ENCODE results near the gene LTB4R2. TPM values are rescaled to one million over a fixed set of nuclear protein-coding genes. Genes with fewer than 3 reads are reported as not detected.

LTB4R2 gene
- total and polyA plus RNA-seq, 4 donors = 1.4 to 3.6 (median 2.9) TPM

GRCh38 chr14:24267516-24267915, 42.4 kb upstream of the LTB4R2 start:
- 89% methylated on average over 9 of the region's 9 CpGs for WGBS (ENCODE audit: insufficient coverage)
- Histone ChIP-seq H3K4me3 (ENCODE audit: low read depth, low read length) (no peak overlapping the region), H3K9me3 (ENCODE audit: control insufficient read depth, insufficient read depth, low read length) (no peaks in the 10 kb centered on the region), H3K36me3 (ENCODE audit: control insufficient read depth, insufficient read depth, low read length) (peaks cover 65% of the 10 kb centered on the region), H3K27me3 (ENCODE audit: control insufficient read depth, insufficient read depth, low read length) (no peaks in the 10 kb centered on the region), H3K4me1 (ENCODE audit: control insufficient read depth, insufficient read depth, low read length) (peaks cover 6% of the 10 kb centered on the region), H3K27ac (ENCODE audit: low read depth, low read length) (no peak overlapping the region)
- no peak for DNase-seq (ENCODE audit: low read depth in 4 of 6, low spot score in 6 of 6)

GRCh38 chr14:24268225-24268624, 41.7 kb upstream of the LTB4R2 start:
- no peak overlapping the region for H3K27ac ChIP-seq (ENCODE audit: low read depth, low read length)
- H3K9me3 ChIP-seq (ENCODE audit: control insufficient read depth, insufficient read depth, low read length) = no peaks in the 10 kb centered on the region
- peaks cover 6% of the 10 kb centered on the region for H3K4me1 ChIP-seq (ENCODE audit: control insufficient read depth, insufficient read depth, low read length)
- peaks cover 60% of the 10 kb centered on the region for H3K36me3 ChIP-seq (ENCODE audit: control insufficient read depth, insufficient read depth, low read length)
- WGBS (ENCODE audit: insufficient coverage) = 96% methylated on average over 5 of the region's 9 CpGs
- no peak overlapping the region for H3K4me3 ChIP-seq (ENCODE audit: low read depth, low read length)
- H3K27me3 ChIP-seq (ENCODE audit: control insufficient read depth, insufficient read depth, low read length) = no peaks in the 10 kb centered on the region
- DNase-seq (ENCODE audit: low read depth in 4 of 6, low spot score in 6 of 6) = no peak

GRCh38 chr14:24269368-24269767, 40.6 kb upstream of the LTB4R2 start:
- 93% methylated on average over 8 of the region's 8 CpGs for WGBS (ENCODE audit: insufficient coverage)

GRCh38 chr14:24269910-24270536, 39.9 kb upstream of the LTB4R2 start:
- Histone ChIP-seq H3K4me1 (ENCODE audit: control insufficient read depth, insufficient read depth, low read length) (peaks cover 6% of the 10 kb centered on the region), H3K27me3 (ENCODE audit: control insufficient read depth, insufficient read depth, low read length) (no peaks in the 10 kb centered on the region), H3K9me3 (ENCODE audit: control insufficient read depth, insufficient read depth, low read length) (no peaks in the 10 kb centered on the region), H3K27ac (ENCODE audit: low read depth, low read length) (no peak overlapping the region), H3K4me3 (ENCODE audit: low read depth, low read length) (no peak overlapping the region), H3K36me3 (ENCODE audit: control insufficient read depth, insufficient read depth, low read length) (peaks cover 49% of the 10 kb centered on the region)
- no peak for DNase-seq (ENCODE audit: low read depth in 4 of 6, low spot score in 6 of 6)
- 98% methylated on average over 12 of the region's 14 CpGs for WGBS (ENCODE audit: insufficient coverage)

More at GRCh38 chr14:24269368-24269767, 40.6 kb upstream of the LTB4R2 start:
- H3K4me1 ChIP-seq (ENCODE audit: control insufficient read depth, insufficient read depth, low read length) = peaks cover 6% of the 10 kb centered on the region
- no peak for DNase-seq (ENCODE audit: low read depth in 4 of 6, low spot score in 6 of 6)
- H3K36me3 ChIP-seq (ENCODE audit: control insufficient read depth, insufficient read depth, low read length) = peaks cover 54% of the 10 kb centered on the region
- no peak overlapping the region for H3K27ac ChIP-seq (ENCODE audit: low read depth, low read length)
- H3K27me3 ChIP-seq (ENCODE audit: control insufficient read depth, insufficient read depth, low read length) = no peaks in the 10 kb centered on the region
- H3K4me3 ChIP-seq (ENCODE audit: low read depth, low read length) = no peak overlapping the region
- no peaks in the 10 kb centered on the region for H3K9me3 ChIP-seq (ENCODE audit: control insufficient read depth, insufficient read depth, low read length)

GRCh38 chr14:24270537-24271133, 39.3 kb upstream of the LTB4R2 start:
- Histone ChIP-seq H3K27me3 (ENCODE audit: control insufficient read depth, insufficient read depth, low read length) (no peaks in the 10 kb centered on the region), H3K27ac (ENCODE audit: low read depth, low read length) (peak overlapping the region; percentile 90), H3K36me3 (ENCODE audit: control insufficient read depth, insufficient read depth, low read length) (peaks cover 43% of the 10 kb centered on the region), H3K4me1 (ENCODE audit: control insufficient read depth, insufficient read depth, low read length) (peaks cover 6% of the 10 kb centered on the region), H3K9me3 (ENCODE audit: control insufficient read depth, insufficient read depth, low read length) (no peaks in the 10 kb centered on the region), H3K4me3 (ENCODE audit: low read depth, low read length) (peak overlapping the region; percentile 86)
- peak in 1 of 6 donors; percentile 17 for DNase-seq (ENCODE audit: low read depth in 4 of 6, low spot score in 6 of 6)
- 14% methylated on average over 11 of the region's 13 CpGs for WGBS (ENCODE audit: insufficient coverage)

- Histone ChIP-seq H3K36me3 (ENCODE audit: control insufficient read depth, insufficient read depth, low read length) (peaks cover 37% of the 10 kb centered on the region), H3K27ac (ENCODE audit: low read depth, low read length) (peak within 1 kb of the TSS; percentile 90), H3K27me3 (ENCODE audit: control insufficient read depth, insufficient read depth, low read length) (no peaks in the 10 kb centered on the region), H3K9me3 (ENCODE audit: control insufficient read depth, insufficient read depth, low read length) (no peaks in the 10 kb centered on the region), H3K4me3 (ENCODE audit: low read depth, low read length) (peak within 1 kb of the TSS; percentile 86), H3K4me1 (ENCODE audit: control insufficient read depth, insufficient read depth, low read length) (peaks cover 6% of the 10 kb centered on the region)
- DNase-seq (ENCODE audit: low read depth in 4 of 6, low spot score in 6 of 6) = peak; percentile 62 to 97 (median 80)
- WGBS (ENCODE audit: insufficient coverage) = 0% methylated on average over 54 of the region's 61 CpGs
Observed at GRCh38 chr14:24271134-24271833, 38.7 kb upstream of the LTB4R2 start, which contains the start of gene RABGGTA. Gene RABGGTA (minus strand): TSS chr14:24271597. CDS start chr14:24271115, 482 bp downstream.

- H3K27me3 ChIP-seq (ENCODE audit: control insufficient read depth, insufficient read depth, low read length) = no peaks in the 10 kb centered on the region
- peaks cover 31% of the 10 kb centered on the region for H3K36me3 ChIP-seq (ENCODE audit: control insufficient read depth, insufficient read depth, low read length)
- peak overlapping the region; percentile 90 for H3K27ac ChIP-seq (ENCODE audit: low read depth, low read length)
- DNase-seq (ENCODE audit: low read depth in 4 of 6, low spot score in 6 of 6) = no peak
- WGBS (ENCODE audit: insufficient coverage) = 20% methylated on average over 3 of the region's 3 CpGs
- H3K9me3 ChIP-seq (ENCODE audit: control insufficient read depth, insufficient read depth, low read length) = no peaks in the 10 kb centered on the region
- H3K4me3 ChIP-seq (ENCODE audit: low read depth, low read length) = peak overlapping the region; percentile 86
- peaks cover 6% of the 10 kb centered on the region for H3K4me1 ChIP-seq (ENCODE audit: control insufficient read depth, insufficient read depth, low read length)
Observed at GRCh38 chr14:24271834-24272263, 38.1 kb upstream of the LTB4R2 start.

GRCh38 chr14:24272467-24272866, 37.5 kb upstream of the LTB4R2 start:
- no peak for DNase-seq (ENCODE audit: low read depth in 4 of 6, low spot score in 6 of 6)
- peaks cover 6% of the 10 kb centered on the region for H3K4me1 ChIP-seq (ENCODE audit: control insufficient read depth, insufficient read depth, low read length)
- no peak overlapping the region for H3K27ac ChIP-seq (ENCODE audit: low read depth, low read length)
- peaks cover 25% of the 10 kb centered on the region for H3K36me3 ChIP-seq (ENCODE audit: control insufficient read depth, insufficient read depth, low read length)
- no peaks in the 10 kb centered on the region for H3K9me3 ChIP-seq (ENCODE audit: control insufficient read depth, insufficient read depth, low read length)
- no peaks in the 10 kb centered on the region for H3K27me3 ChIP-seq (ENCODE audit: control insufficient read depth, insufficient read depth, low read length)
- WGBS (ENCODE audit: insufficient coverage) = 95% methylated on average over 2 of the region's 2 CpGs
- H3K4me3 ChIP-seq (ENCODE audit: low read depth, low read length) = no peak overlapping the region

- Histone ChIP-seq H3K27me3 (ENCODE audit: control insufficient read depth, insufficient read depth, low read length) (no peaks in the 10 kb centered on the region), H3K27ac (ENCODE audit: low read depth, low read length) (no peak overlapping the region), H3K9me3 (ENCODE audit: control insufficient read depth, insufficient read depth, low read length) (no peaks in the 10 kb centered on the region), H3K4me1 (ENCODE audit: control insufficient read depth, insufficient read depth, low read length) (peaks cover 6% of the 10 kb centered on the region), H3K4me3 (ENCODE audit: low read depth, low read length) (no peak overlapping the region), H3K36me3 (ENCODE audit: control insufficient read depth, insufficient read depth, low read length) (peaks cover 16% of the 10 kb centered on the region)
- no peak for DNase-seq (ENCODE audit: low read depth in 4 of 6, low spot score in 6 of 6)
- no CpG with 5 or more reads among the region's 3 CpGs for WGBS (ENCODE audit: insufficient coverage)
Observed at GRCh38 chr14:24273422-24273998, 36.4 kb upstream of the LTB4R2 start.
